ENCODE results near the gene ADK.

- TF ChIP-seq ZNF274 (CRISPR knock-in tag; IDR thresholded peaks at IDR 0.05) (no peak), POLR2A (IDR thresholded peaks at IDR 0.05; ENCODE audit: insufficient read depth in 1 of 2, low read depth in 2 of 2, low read length in 2 of 2) (no peak), TEAD2 (CRISPR knock-in tag; IDR thresholded peaks at IDR 0.05) (no peak), EP300 (IDR thresholded peaks at IDR 0.05; ENCODE audit: low read depth in 2 of 2, low read length in 2 of 2) (no peak), EP300 (CRISPR knock-in tag; IDR thresholded peaks at IDR 0.05; ENCODE audit: borderline replicate concordance) (no peak), TFE3 (CRISPR knock-in tag; IDR thresholded peaks at IDR 0.05) (no peak), CTCF (CRISPR knock-in tag; IDR thresholded peaks at IDR 0.05) (no peak), ZNF775 (CRISPR knock-in tag; IDR thresholded peaks at IDR 0.05; ENCODE audit: borderline replicate concordance) (no peak), CEBPB (IDR thresholded peaks at IDR 0.05; ENCODE audit: borderline replicate concordance, low read depth, low read length) (no peak), MAX (IDR thresholded peaks at IDR 0.05) (no peak), HNRNPK (IDR thresholded peaks at IDR 0.05; ENCODE audit: low read depth, low read length, poor library complexity, severe bottlenecking) (no peak)
Measured at GRCh38 chr10:74523199-74523598, 372.2 kb downstream of the ADK start.
